Right atrium auricular region (tissue), 2 donors: ENCODE measurements around the gene SESN2. TPM values are rescaled to one million over a fixed set of nuclear protein-coding genes. Genes with fewer than 3 reads are reported as not detected.

Source experiments
- DNase-seq: peaks from one replicate; pipeline ENCODE4 v3.0.0-alpha.2; 2019; ENCODE audit warnings: low spot score
- H3K27ac ChIP-seq, 2 donors: fragments of 200-600 bp; sonication (generic); 1 replicate in 1 of 2; 2 replicates in 1 of 2; pipeline ENCODE4 v1.5.1; 2016 to 2019
- H3K27me3 ChIP-seq, 2 donors: fragments of 200-600 bp; sonication (generic); one replicate each; pipeline versions ENCODE4 v1.5.1 to v1.6.0; 2017 to 2019
- H3K36me3 ChIP-seq: fragments of 200-600 bp; sonication (generic); one replicate; pipeline ENCODE4 v1.5.1; 2016
- H3K4me1 ChIP-seq, 2 donors: fragments of 200-600 bp; sonication (generic); one replicate each; pipeline versions ENCODE4 v1.5.1 to v1.6.0; 2017 to 2019
- H3K4me3 ChIP-seq, 2 donors: fragments of 200-600 bp; sonication (generic); 1 replicate in 1 of 2; 2 replicates in 1 of 2; pipeline ENCODE4 v1.5.1; 2017 to 2019; ENCODE audit warnings: mild to moderate bottlenecking in 1 of 2, moderate library complexity in 1 of 2
- H3K9me3 ChIP-seq, 2 donors: fragments of 200-600 bp; sonication (generic); one replicate each; pipeline ENCODE4 v1.5.1; 2019
- total RNA-seq, 2 donors: library from RNA; depleted of rRNA; stranded (reverse); fragments of >200 nt; gene quantifications; one replicate each; pipeline ENCODE4 v1.1.0, GENCODE V29; 2016
- TF ChIP-seq, protein P1 (sequence below), 2 donors: fragments of 200-600 bp; sonication (generic); IDR thresholded peaks; one replicate each; pipeline ENCODE4 v1.5.1; 2019; ENCODE audit warnings: antibody characterized with exemption in 2 of 2

SESN2 gene
- total RNA-seq, 2 donors from 2014 or later, result 4.1 to 8.9 TPM

DNA sequence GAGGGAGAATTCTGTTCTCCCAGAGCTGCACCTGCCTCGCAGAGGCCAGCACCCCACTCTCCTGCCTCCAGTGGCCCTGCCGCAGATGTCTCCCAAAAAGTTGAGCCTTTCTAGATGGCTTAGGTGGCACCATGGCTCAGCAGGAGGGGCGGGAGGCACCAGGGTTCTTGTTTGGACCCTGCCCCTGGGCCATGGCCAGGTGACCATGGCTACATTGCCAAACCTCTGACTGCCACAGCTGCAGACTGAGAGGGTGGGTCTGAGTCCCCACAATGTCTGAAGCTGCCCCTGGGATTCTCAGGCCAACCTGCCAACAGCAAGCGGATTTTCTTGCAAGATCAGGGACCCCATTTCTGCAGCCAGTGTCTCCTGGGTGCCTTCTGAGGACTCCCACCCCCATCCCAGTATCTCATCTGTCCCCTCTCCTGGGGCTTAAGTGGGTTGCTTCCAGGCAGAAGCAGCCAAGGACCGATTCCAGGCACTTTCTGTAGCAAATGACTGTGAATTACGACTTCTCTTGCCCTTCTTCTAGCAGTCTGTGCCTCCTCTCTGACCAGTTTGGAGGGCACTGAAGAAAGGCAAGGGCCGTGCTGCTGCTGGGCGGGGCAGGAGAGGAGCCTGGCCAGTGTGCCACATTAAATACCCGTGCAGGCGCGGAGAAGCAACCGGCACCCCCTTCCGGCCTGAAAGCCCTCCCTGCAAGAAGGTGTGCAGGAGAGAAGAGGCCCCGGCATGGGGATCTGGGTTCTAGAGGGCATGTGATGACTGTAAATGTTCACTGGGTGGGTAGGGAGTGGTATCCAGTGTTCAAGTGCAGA lies 22.5 kb downstream of the SESN2 start:
- no peak for DNase-seq
- peaks cover 0 to 8% of the 10 kb centered on the region in 2 donors for H3K4me1 ChIP-seq
- no peaks in the 10 kb centered on the region for H3K27me3 ChIP-seq
- TF ChIP-seq, protein P1, sequence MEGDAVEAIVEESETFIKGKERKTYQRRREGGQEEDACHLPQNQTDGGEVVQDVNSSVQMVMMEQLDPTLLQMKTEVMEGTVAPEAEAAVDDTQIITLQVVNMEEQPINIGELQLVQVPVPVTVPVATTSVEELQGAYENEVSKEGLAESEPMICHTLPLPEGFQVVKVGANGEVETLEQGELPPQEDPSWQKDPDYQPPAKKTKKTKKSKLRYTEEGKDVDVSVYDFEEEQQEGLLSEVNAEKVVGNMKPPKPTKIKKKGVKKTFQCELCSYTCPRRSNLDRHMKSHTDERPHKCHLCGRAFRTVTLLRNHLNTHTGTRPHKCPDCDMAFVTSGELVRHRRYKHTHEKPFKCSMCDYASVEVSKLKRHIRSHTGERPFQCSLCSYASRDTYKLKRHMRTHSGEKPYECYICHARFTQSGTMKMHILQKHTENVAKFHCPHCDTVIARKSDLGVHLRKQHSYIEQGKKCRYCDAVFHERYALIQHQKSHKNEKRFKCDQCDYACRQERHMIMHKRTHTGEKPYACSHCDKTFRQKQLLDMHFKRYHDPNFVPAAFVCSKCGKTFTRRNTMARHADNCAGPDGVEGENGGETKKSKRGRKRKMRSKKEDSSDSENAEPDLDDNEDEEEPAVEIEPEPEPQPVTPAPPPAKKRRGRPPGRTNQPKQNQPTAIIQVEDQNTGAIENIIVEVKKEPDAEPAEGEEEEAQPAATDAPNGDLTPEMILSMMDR (IDR thresholded peaks at IDR 0.05), result no peak
- H3K9me3 ChIP-seq, result no peaks in the 10 kb centered on the region
- no peak overlapping the region for H3K27ac ChIP-seq
- no peak overlapping the region for H3K4me3 ChIP-seq
- peaks cover 52% of the 10 kb centered on the region for H3K36me3 ChIP-seq

DNA sequence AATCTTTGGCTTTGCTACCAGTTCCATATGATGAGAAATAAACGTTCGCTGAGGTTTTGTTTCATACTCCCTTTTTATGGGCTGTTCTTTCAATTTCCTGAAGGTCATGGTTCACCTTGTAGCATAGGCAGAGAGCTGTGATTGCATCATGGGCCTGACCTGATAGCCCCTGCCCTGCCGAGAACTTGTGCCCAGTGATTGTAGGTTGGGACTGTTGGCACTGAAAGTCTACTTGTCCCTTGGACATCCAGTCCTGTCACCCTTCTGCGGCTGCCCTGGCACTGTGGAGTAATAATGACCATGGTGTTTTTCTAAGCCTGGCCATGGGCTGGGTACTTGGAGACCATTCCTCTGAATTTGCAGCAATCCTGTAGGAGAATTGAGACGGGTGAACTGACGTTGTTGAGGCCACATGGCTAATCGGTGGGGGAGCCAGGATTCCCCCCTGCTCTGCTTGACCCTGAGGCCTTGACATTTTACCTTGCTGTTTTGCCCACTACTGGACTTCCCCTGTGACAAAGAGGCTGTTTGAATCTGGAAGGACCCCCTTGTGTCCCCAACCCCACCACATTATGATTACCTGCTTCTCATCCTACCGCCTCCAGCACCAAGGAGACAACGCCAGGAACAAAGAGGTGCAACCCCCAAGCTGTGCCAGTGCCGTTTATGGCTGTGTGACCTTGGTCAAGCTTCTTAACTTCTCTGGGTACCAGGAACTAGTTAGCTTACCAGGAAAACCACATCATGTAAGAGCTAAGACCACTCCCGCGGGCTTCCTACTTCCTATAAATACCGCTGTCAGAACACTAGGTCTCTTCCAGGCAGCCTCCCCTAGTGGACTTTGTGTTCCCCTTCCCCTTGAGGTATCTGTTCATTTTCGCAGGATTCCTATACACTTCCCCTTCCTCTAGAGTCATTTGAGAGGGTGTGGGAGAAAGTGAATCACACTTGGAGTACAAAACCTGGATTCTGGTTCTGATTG lies 23.4 kb downstream of the SESN2 start:
- Histone ChIP-seq H3K27ac (no peak overlapping the region), H3K36me3 (peaks cover 44% of the 10 kb centered on the region), H3K4me3 (no peak overlapping the region), H3K9me3 (no peaks in the 10 kb centered on the region), H3K27me3 (no peaks in the 10 kb centered on the region), H3K4me1 (peaks cover 0 to 8% of the 10 kb centered on the region in 2 donors)
- no peak for DNase-seq
- TF ChIP-seq, protein P1 (IDR thresholded peaks at IDR 0.05), result no peak

DNA sequence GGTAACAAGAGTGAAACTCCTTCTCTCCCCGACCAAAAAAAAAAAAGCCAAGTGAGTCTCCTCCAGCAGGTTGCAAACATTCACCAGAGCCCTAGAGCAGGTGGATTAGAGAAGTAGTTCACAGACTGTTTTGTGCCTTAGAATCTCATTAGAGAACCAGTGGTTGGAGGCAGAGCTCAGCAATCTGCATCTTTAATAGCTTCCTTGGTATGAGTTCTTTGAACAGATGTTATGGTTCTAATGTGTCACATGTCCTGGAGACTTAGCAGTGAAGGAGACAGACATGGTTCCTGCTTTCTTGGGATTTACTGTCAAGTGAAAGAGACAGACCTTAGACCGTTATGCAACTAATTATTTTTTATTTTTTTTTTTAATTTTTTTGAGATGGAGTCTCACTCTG lies 26.8 kb downstream of the SESN2 start:
- H3K4me3 ChIP-seq, result no peak overlapping the region
- H3K9me3 ChIP-seq, result no peaks in the 10 kb centered on the region
- H3K27me3 ChIP-seq, result no peaks in the 10 kb centered on the region
- H3K4me1 ChIP-seq, result no peaks in the 10 kb centered on the region
- TF ChIP-seq, protein P1 (IDR thresholded peaks at IDR 0.05), result no peak
- H3K27ac ChIP-seq, result no peak overlapping the region
- H3K36me3 ChIP-seq, result peaks cover 12% of the 10 kb centered on the region
- no peak for DNase-seq

DNA sequence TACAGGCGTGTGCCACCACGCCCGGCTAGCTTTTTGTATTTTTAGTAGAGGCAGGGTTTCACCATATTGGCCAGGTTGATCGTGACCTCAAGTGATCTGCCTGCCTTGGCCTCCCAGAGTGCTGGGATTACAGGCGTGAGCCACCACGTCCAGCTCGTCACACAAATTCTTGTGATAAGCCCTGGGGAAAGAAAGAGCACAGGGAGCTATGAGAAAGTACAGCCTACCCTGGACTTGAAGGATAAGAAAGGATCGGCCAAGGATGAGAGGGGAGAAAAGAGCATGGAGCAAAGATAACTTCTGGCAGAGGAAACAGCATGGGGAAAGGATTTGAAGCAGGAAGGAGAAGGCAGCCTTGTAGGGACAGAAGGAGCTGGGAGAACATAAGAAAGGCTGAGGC lies 29.2 kb downstream of the SESN2 start:
- H3K27ac ChIP-seq, result no peak overlapping the region
- no peak for DNase-seq
- no peaks in the 10 kb centered on the region for H3K36me3 ChIP-seq
- H3K4me3 ChIP-seq, result no peak overlapping the region
- TF ChIP-seq, protein P1 (IDR thresholded peaks at IDR 0.05), result no peak
- H3K9me3 ChIP-seq, result no peaks in the 10 kb centered on the region
- no peaks in the 10 kb centered on the region for H3K27me3 ChIP-seq
- no peaks in the 10 kb centered on the region for H3K4me1 ChIP-seq

DNA sequence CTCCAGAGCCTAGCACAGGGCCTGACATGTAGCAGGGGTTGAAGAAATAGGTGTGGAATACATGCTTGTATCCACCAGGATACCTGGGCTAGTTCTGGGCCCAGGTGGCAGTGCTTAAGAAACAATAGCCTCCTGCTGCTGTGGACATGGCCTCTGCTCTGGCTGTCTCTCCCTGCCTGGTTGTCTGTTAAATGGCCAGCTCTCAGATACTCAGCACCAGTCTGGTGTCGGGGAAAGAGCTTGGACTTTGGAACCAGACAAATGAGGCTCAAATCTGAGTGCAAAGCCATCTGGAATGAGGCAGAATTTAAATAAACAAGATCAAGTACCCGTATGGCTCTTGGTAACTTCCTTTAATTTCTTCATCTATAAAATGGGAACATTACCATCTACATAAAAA lies 31.5 kb downstream of the SESN2 start:
- no peak for DNase-seq
- no peak overlapping the region for H3K27ac ChIP-seq
- TF ChIP-seq, protein P1 (IDR thresholded peaks at IDR 0.05), result no peak
- H3K4me3 ChIP-seq, result no peak overlapping the region
- H3K9me3 ChIP-seq, result no peaks in the 10 kb centered on the region
- no peaks in the 10 kb centered on the region for H3K27me3 ChIP-seq
- H3K4me1 ChIP-seq, result no peaks in the 10 kb centered on the region
- no peaks in the 10 kb centered on the region for H3K36me3 ChIP-seq
